ENCODE results near the gene LRRC2. TPM values are rescaled to one million over a fixed set of nuclear protein-coding genes. Genes with fewer than 3 reads are reported as not detected.

Gene LRRC2
- total RNA-seq, 3 donors from 2014 or later, result 1.5 to 13.8 (median 2.0) TPM

DNA sequence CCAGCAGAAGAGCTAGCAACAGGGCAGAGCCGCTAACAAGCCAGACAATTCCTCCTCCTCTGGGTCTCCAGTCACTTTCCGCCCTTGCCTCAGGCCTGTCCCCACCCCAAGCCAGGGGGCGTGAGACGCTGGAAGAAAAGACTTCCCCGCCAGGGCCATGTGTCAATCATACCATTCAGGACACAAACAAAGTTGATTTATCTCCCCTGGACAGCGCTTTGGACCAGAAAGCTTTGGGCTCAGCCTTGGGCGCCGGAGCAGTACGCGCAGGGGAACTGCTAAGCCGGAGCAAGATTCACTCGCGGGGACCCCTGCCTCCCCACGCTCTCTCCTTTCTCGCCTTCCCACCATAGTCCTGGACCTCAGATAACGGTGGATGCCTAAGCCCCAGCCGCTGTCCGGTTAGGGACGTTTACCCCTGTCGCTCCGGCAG is 479 bp downstream of the LRRC2 start:
- H3K4me1 ChIP-seq, result no peaks in the 10 kb centered on the region
- no peaks in the 10 kb centered on the region for H3K27me3 ChIP-seq
- H3K36me3 ChIP-seq, result no peaks in the 10 kb centered on the region
- H3K27ac ChIP-seq, result peak overlapping the region; percentile 5 to 73
- H3K9me3 ChIP-seq, result no peaks in the 10 kb centered on the region
- TF ChIP-seq POLR2AphosphoS5 (IDR thresholded peaks at IDR 0.05), result no peak
- no peak for TF ChIP-seq POLR2A (IDR thresholded peaks at IDR 0.05)
- intact Hi-C loops (cut with DNase I; ENCODE audit: low total_unique reads), result no loop called here
- peak overlapping the region; percentile 63 to 82 (median 66) for H3K4me3 ChIP-seq
- DNase-seq (ENCODE audit: low spot score in 2 of 2), result no peak

DNA sequence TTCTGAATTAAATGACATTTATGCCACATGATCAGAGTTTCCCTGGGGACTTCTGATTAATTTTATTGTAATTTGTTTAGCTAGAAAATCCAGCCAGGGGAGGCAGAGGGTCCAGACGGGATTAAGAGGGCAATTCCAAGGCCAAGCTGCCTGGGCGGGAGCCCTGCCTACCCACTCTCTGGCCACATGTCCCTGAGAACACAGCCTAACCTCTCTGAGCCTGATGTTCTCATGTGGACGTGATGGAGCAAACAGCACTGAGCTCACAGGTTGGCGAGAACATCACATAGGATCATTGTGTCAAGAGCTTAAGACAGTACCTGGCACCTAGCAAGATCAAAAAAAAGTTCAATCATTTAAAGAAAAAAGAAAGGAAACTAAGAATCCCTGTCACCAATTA is 1.0 kb downstream of the LRRC2 start:
- TF ChIP-seq, protein P1, sequence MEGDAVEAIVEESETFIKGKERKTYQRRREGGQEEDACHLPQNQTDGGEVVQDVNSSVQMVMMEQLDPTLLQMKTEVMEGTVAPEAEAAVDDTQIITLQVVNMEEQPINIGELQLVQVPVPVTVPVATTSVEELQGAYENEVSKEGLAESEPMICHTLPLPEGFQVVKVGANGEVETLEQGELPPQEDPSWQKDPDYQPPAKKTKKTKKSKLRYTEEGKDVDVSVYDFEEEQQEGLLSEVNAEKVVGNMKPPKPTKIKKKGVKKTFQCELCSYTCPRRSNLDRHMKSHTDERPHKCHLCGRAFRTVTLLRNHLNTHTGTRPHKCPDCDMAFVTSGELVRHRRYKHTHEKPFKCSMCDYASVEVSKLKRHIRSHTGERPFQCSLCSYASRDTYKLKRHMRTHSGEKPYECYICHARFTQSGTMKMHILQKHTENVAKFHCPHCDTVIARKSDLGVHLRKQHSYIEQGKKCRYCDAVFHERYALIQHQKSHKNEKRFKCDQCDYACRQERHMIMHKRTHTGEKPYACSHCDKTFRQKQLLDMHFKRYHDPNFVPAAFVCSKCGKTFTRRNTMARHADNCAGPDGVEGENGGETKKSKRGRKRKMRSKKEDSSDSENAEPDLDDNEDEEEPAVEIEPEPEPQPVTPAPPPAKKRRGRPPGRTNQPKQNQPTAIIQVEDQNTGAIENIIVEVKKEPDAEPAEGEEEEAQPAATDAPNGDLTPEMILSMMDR (IDR thresholded peaks at IDR 0.05), result no peak
- no peak for TF ChIP-seq POLR2AphosphoS5 (IDR thresholded peaks at IDR 0.05)
- no peak for TF ChIP-seq POLR2A (IDR thresholded peaks at IDR 0.05)
- H3K27ac ChIP-seq, result no peak overlapping the region
- H3K27me3 ChIP-seq, result no peaks in the 10 kb centered on the region
- H3K4me3 ChIP-seq, result peak overlapping the region; percentile 63 to 82 (median 66)
- H3K9me3 ChIP-seq, result no peaks in the 10 kb centered on the region
- H3K36me3 ChIP-seq, result no peaks in the 10 kb centered on the region
- intact Hi-C loops (cut with DNase I; ENCODE audit: low total_unique reads), result no loop called here
- no peak for DNase-seq (ENCODE audit: low spot score in 2 of 2)
- H3K4me1 ChIP-seq, result no peaks in the 10 kb centered on the region

DNA sequence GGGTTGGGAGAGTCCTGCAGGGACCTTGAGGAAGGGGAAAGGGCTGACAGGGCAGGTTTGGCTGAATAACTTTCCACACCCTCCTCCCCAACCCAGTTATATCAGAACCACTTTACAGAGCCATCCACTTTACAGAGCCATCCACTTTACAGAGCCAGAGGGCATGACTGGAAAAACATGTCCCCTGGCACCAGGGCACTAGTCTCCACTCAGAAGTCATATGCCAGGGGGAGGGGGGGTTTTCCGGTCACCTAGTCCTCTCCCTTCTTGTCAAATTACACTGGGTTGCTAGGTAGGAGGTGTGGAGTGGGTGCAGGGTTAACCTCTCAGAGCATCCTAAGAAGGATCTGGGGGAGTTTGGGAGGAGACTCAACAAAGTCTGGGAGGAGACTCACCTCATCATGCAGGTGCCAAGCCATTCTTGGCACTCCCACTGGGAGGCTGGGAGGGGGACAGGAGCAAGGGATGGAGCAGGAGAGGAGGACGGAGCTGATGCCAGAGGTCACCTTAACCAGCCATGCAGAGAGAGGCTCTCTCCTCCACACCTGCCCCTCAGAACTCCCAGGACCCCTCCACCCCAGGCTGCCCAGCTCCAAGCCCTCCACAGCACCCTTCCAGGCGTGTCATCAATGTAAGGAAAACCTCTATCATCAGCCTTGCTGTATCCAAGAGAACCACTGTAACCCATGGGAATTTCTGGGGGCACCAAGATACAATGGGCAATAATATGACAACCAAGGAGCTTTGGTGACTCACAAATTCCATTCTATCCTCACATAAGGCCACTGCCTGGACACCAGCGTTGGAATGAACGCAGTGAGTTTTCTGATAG is 1.7 kb downstream of the LRRC2 start:
- no peak for DNase-seq (ENCODE audit: low spot score in 2 of 2)
- H3K9me3 ChIP-seq, result no peaks in the 10 kb centered on the region
- H3K27me3 ChIP-seq, result no peaks in the 10 kb centered on the region
- H3K36me3 ChIP-seq, result no peaks in the 10 kb centered on the region
- no peak for TF ChIP-seq POLR2A (IDR thresholded peaks at IDR 0.05)
- TF ChIP-seq, protein P1 (IDR thresholded peaks at IDR 0.05), result no peak
- peak overlapping the region in 1 of 3 donors; percentile 66 for H3K4me3 ChIP-seq
- intact Hi-C loops (cut with DNase I; ENCODE audit: low total_unique reads), result no loop called here
- no peaks in the 10 kb centered on the region for H3K4me1 ChIP-seq
- H3K27ac ChIP-seq, result no peak overlapping the region

DNA sequence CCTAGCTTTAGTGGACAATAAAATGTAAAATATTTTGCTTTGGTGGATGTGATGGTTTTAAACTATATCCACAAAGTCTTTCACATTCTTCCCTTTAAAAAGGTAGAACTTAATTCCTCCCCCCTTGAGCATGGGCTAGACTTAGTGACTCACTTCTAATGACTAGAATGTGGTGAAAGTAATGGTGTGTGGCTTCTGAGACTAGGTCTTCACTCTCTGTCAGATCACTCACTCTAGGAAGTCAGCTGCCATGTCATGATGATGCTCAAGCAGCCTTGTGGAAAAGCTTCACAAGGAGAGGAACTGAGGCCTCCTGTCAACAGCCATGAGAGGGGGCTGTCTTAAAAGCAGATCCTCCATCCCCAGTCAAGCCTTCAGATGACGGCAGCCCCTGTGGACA is 4.2 kb downstream of the LRRC2 start:
- Histone ChIP-seq H3K4me3 (no peak overlapping the region), H3K4me1 (no peaks in the 10 kb centered on the region), H3K36me3 (no peaks in the 10 kb centered on the region), H3K27me3 (no peaks in the 10 kb centered on the region), H3K27ac (no peak overlapping the region), H3K9me3 (no peaks in the 10 kb centered on the region)
- intact Hi-C loops (cut with DNase I; ENCODE audit: low total_unique reads), result no loop called here
- TF ChIP-seq, protein P1 (IDR thresholded peaks at IDR 0.05), result no peak
- TF ChIP-seq POLR2AphosphoS5 (IDR thresholded peaks at IDR 0.05), result no peak
- no peak for TF ChIP-seq POLR2A (IDR thresholded peaks at IDR 0.05)
- no peak for DNase-seq (ENCODE audit: low spot score in 2 of 2)

DNA sequence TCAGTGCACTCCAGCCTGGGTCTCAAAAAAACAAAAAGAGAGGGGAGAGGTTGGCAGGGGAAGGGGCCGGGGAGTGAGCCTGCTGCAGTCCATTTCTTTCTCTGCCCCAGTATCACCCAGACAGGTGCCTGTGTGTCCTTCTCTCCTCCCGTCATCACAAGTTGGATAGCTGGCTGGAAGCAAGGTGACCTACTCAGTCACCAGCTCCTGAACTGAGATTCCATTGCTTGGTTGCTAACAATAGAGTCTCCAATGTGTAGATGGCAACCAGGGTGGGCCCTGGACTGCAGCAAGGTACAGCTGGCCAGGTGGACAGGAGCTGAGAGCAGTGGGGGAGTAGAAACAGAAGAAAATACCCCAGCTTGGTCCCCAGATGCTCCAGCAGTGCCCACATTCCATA is 4.6 kb downstream of the LRRC2 start:
- Histone ChIP-seq H3K27ac (no peak overlapping the region), H3K4me1 (no peaks in the 10 kb centered on the region), H3K4me3 (no peak overlapping the region), H3K36me3 (no peaks in the 10 kb centered on the region), H3K27me3 (no peaks in the 10 kb centered on the region), H3K9me3 (no peaks in the 10 kb centered on the region)
- no peak for DNase-seq (ENCODE audit: low spot score in 2 of 2)
- intact Hi-C loops (cut with DNase I; ENCODE audit: low total_unique reads), result no loop called here
- TF ChIP-seq POLR2A (IDR thresholded peaks at IDR 0.05), result no peak
- TF ChIP-seq, protein P1 (IDR thresholded peaks at IDR 0.05), result no peak
- TF ChIP-seq POLR2AphosphoS5 (IDR thresholded peaks at IDR 0.05), result no peak

Data from breast epithelium (tissue), 4 donors.